H1 (cell line): ENCODE measurements around the gene SLC7A11. TPM values are rescaled to one million over a fixed set of nuclear protein-coding genes. Genes with fewer than 3 reads are reported as not detected.

Experiments
- CTCF ChIA-PET: fragments of 300-600 bp; sonication (Branson Sonifier 250); formaldehyde crosslinking; loops from one replicate; lab custom pipeline; 2021; ENCODE audit not compliant: partially characterized antibody; lab: Charles Lee
- POLR2A ChIA-PET: fragments of 300-600 bp; sonication (Branson Sonifier 250); formaldehyde crosslinking; loops from one replicate; lab custom pipeline; 2021; ENCODE audit warnings: inconsistent platforms; ENCODE audit not compliant: partially characterized antibody; lab: Charles Lee
- DNase-seq, 2 experiments: peaks; one replicate each; pipeline versions ENCODE4 v3.0.0 to v3.0.0-alpha.2; 2010 to 2022; ENCODE audit warnings: low spot score in 2 of 2, low read depth in 1 of 2, mixed read lengths in 1 of 2
- FAIRE-seq: peaks from 2 replicates; lab custom pipeline; 2011; peaks lifted over from hg19 to GRCh38; lab: Jason Lieb, UNC
- H2AFZ ChIP-seq: 2 replicates; pipeline ENCODE4 v1.8.1; 2012; ENCODE audit warnings: low read length, inconsistent platforms
- H2AK5ac ChIP-seq: 2 replicates; pipeline ENCODE4 v1.6.1; 2013; ENCODE audit warnings: low read depth, low read length
- H2BK120ac ChIP-seq: replicated peaks from 2 replicates; pipeline ENCODE3; 2013; ENCODE audit warnings: low read depth, low read length, inconsistent platforms
- H2BK12ac ChIP-seq: 2 replicates; pipeline ENCODE4 v1.6.1; 2013; ENCODE audit warnings: low read depth, low read length
- H2BK15ac ChIP-seq: 2 replicates; pipeline ENCODE4 v1.6.1; 2013; ENCODE audit warnings: low read length
- H2BK20ac ChIP-seq: 2 replicates; pipeline ENCODE4 v1.6.1; 2013; ENCODE audit warnings: low read length
- H2BK5ac ChIP-seq: 2 replicates; pipeline ENCODE4 v1.6.1; 2013; ENCODE audit warnings: low read depth, low read length
- H3K14ac ChIP-seq: 2 replicates; pipeline ENCODE4 v1.6.1; 2013; ENCODE audit warnings: inconsistent platforms; ENCODE audit not compliant: insufficient read length
- H3K18ac ChIP-seq: 2 replicates; pipeline ENCODE4 v1.6.1; 2013; ENCODE audit warnings: low read length; ENCODE audit errors: extremely low read depth
- H3K23ac ChIP-seq: 2 replicates; pipeline ENCODE4 v1.6.1; 2013; ENCODE audit warnings: inconsistent platforms; ENCODE audit not compliant: insufficient read length
- H3K23me2 ChIP-seq: 2 replicates; pipeline ENCODE4 v1.6.1; 2013; ENCODE audit warnings: low read depth, low read length
- H3K27ac ChIP-seq: 2 replicates; pipeline ENCODE4 v1.6.1; 2011; ENCODE audit warnings: low read depth, low read length, inconsistent platforms
- H3K27me3 ChIP-seq, 4 experiments: replicated peaks in 1 of 4; 1 replicate in 1 of 4; 2 replicates in 3 of 4; pipeline versions ENCODE4 v1.6.1 to v1.8.1; 2011 to 2013; ENCODE audit warnings: low read length in 3 of 4, mild to moderate bottlenecking in 3 of 4, inconsistent platforms in 2 of 4, mixed read lengths in 2 of 4, moderate library complexity in 1 of 4; ENCODE audit not compliant: control insufficient read depth in 3 of 4, insufficient read depth in 3 of 4; ENCODE audit errors: extremely low read depth in 1 of 4
- H3K36me3 ChIP-seq, 4 experiments: 2 replicates each; pipeline versions ENCODE4 v1.6.1 to v1.8.1; 2011 to 2013; ENCODE audit warnings: mild to moderate bottlenecking in 4 of 4, low read length in 3 of 4, moderate library complexity in 2 of 4, control low read depth in 1 of 4, inconsistent platforms in 1 of 4; ENCODE audit not compliant: insufficient read depth in 4 of 4, control insufficient read depth in 2 of 4
- H3K4ac ChIP-seq: replicated peaks from 2 replicates; pipeline ENCODE3; 2013; ENCODE audit warnings: low read length, low read depth, mixed read lengths, inconsistent platforms; ENCODE audit not compliant: insufficient read length
- H3K4me1 ChIP-seq, 4 experiments: replicated peaks in 1 of 4; 1 replicate in 1 of 4; 2 replicates in 3 of 4; pipeline versions ENCODE4 v1.6.1 to v1.8.1; 2011 to 2013; ENCODE audit warnings: low read length in 3 of 4, inconsistent platforms in 2 of 4, mixed read lengths in 1 of 4; ENCODE audit not compliant: insufficient read depth in 4 of 4, control insufficient read depth in 3 of 4
- H3K4me2 ChIP-seq, 2 experiments: 2 replicates each; pipeline versions ENCODE4 v1.6.1 to v1.8.1; 2011 to 2013; ENCODE audit warnings: low read depth in 2 of 2, low read length in 2 of 2, control low read depth in 1 of 2, inconsistent platforms in 1 of 2, mild to moderate bottlenecking in 1 of 2; ENCODE audit not compliant: insufficient read depth in 1 of 2
- H3K4me3 ChIP-seq, 4 experiments: fragments of 200-600, 300-600 bp in 1 of 4; sonication (generic), shearing (Covaris generic), sonication (Bioruptor Twin) in 1 of 4; 2 replicates each; pipeline versions ENCODE4 v1.5.1 to v1.8.1; 2011 to 2016; ENCODE audit warnings: low read length in 4 of 4, low read depth in 3 of 4, control low read depth in 2 of 4, inconsistent platforms in 2 of 4, mild to moderate bottlenecking in 2 of 4, mixed read lengths in 1 of 4, moderate library complexity in 1 of 4; ENCODE audit not compliant: insufficient read depth in 2 of 4; ENCODE audit errors: extremely low read depth in 1 of 4
- H3K56ac ChIP-seq: replicated peaks from 2 replicates; pipeline ENCODE3; 2013; ENCODE audit warnings: low read depth, mild to moderate bottlenecking, mixed read lengths, low read length, inconsistent platforms; ENCODE audit not compliant: insufficient read length
- H3K79me1 ChIP-seq: 2 replicates; pipeline ENCODE4 v1.6.1; 2013; ENCODE audit warnings: low read depth, low read length, control low read depth
- H3K79me2 ChIP-seq, 2 experiments: 2 replicates each; pipeline versions ENCODE4 v1.6.1 to v1.8.1; 2012 to 2013; ENCODE audit warnings: low read length in 2 of 2, mild to moderate bottlenecking in 2 of 2, inconsistent platforms in 1 of 2; ENCODE audit not compliant: insufficient read depth in 2 of 2, control insufficient read depth in 1 of 2
- H3K9ac ChIP-seq, 4 experiments: replicated peaks in 1 of 4; 1 replicate in 1 of 4; 2 replicates in 3 of 4; pipeline versions ENCODE4 v1.6.1 to v1.8.1; 2011 to 2013; ENCODE audit warnings: low read depth in 3 of 4, low read length in 3 of 4, control low read depth in 2 of 4, mild to moderate bottlenecking in 2 of 4, moderate library complexity in 2 of 4, inconsistent platforms in 1 of 4; ENCODE audit errors: extremely low read depth in 1 of 4
- H3K9me3 ChIP-seq, 2 experiments: 2 replicates each; pipeline versions ENCODE4 v1.6.1 to v1.8.1; 2012 to 2013; ENCODE audit warnings: mild to moderate bottlenecking in 2 of 2, moderate library complexity in 2 of 2, control low read depth in 1 of 2, inconsistent platforms in 1 of 2, low read depth in 1 of 2, low read length in 1 of 2, mixed read lengths in 1 of 2; ENCODE audit not compliant: insufficient read depth in 2 of 2
- H4K20me1 ChIP-seq, 2 experiments: replicated peaks in 1 of 2; 2 replicates each; pipeline versions ENCODE3 to v1.8.1; 2011 to 2013; ENCODE audit warnings: inconsistent platforms in 2 of 2, low read length in 2 of 2, mild to moderate bottlenecking in 1 of 2; ENCODE audit not compliant: insufficient read depth in 2 of 2, control insufficient read depth in 1 of 2
- H4K5ac ChIP-seq: 2 replicates; pipeline ENCODE4 v1.6.1; 2013; ENCODE audit warnings: low read length, low read depth, mixed read lengths, inconsistent platforms; ENCODE audit not compliant: insufficient read length
- H4K8ac ChIP-seq: 2 replicates; pipeline ENCODE4 v1.8.0; 2013; ENCODE audit warnings: mild to moderate bottlenecking, moderate library complexity, low read length, inconsistent platforms; ENCODE audit not compliant: insufficient read depth; ENCODE audit errors: extremely low read depth
- H4K91ac ChIP-seq: replicated peaks from 2 replicates; pipeline ENCODE3; 2013; ENCODE audit warnings: low read length, mixed read lengths, inconsistent platforms; ENCODE audit not compliant: insufficient read length
- CHD1 ChIP-seq: IDR thresholded peaks from 2 replicates; pipeline ENCODE4 v1.6.1; 2012; ENCODE audit warnings: low read depth, low read length, improper control_type of control experiment
- FOSL1 ChIP-seq: IDR thresholded peaks from 2 replicates; pipeline ENCODE4 v1.6.1; 2011; ENCODE audit warnings: mild to moderate bottlenecking, low read depth, low read length, moderate library complexity; ENCODE audit not compliant: insufficient read depth
- GTF2F1 ChIP-seq: IDR thresholded peaks from 2 replicates; pipeline ENCODE4 v1.6.1; 2012; ENCODE audit warnings: low read depth, low read length, improper control_type of control experiment, borderline replicate concordance
- HDAC2 ChIP-seq, 2 experiments: fragments of 300-600 bp in 1 of 2; sonication (generic) in 1 of 2; IDR thresholded peaks; 2 replicates each; pipeline ENCODE4 v1.6.1; 2011 to 2012; ENCODE audit warnings: low read depth in 2 of 2, low read length in 2 of 2, mild to moderate bottlenecking in 2 of 2, moderate library complexity in 2 of 2, borderline replicate concordance in 1 of 2, inconsistent platforms in 1 of 2
- MAFK ChIP-seq: IDR thresholded peaks from 2 replicates; pipeline ENCODE4 v1.6.1; 2012; ENCODE audit warnings: low read depth, mild to moderate bottlenecking, improper control_type of control experiment, low read length
- NANOG ChIP-seq: IDR thresholded peaks from 2 replicates; pipeline ENCODE4 v1.6.1; 2011; ENCODE audit warnings: low read length, low read depth, mild to moderate bottlenecking, inconsistent platforms; ENCODE audit not compliant: insufficient read depth, poor library complexity, severe bottlenecking
- PHF8 ChIP-seq: fragments of 200-600 bp; sonication (generic); conservative IDR thresholded peaks from 2 replicates; pipeline ENCODE4 v1.7.1; 2012; ENCODE audit warnings: low read depth, mild to moderate bottlenecking, inconsistent platforms, low read length, moderate library complexity
- RXRA ChIP-seq: IDR thresholded peaks from 2 replicates; pipeline ENCODE4 v1.6.1; 2011; ENCODE audit warnings: low read depth, mild to moderate bottlenecking, low read length, moderate library complexity; ENCODE audit not compliant: insufficient read depth
- SAP30 ChIP-seq: fragments of 300-600 bp; sonication (generic); IDR thresholded peaks from 2 replicates; pipeline ENCODE4 v1.7.1; 2012; ENCODE audit warnings: low read length, moderate library complexity, mild to moderate bottlenecking, inconsistent platforms; ENCODE audit not compliant: insufficient read depth, insufficient replicate concordance
- TCF12 ChIP-seq: IDR thresholded peaks from 2 replicates; pipeline ENCODE4 v1.6.1; 2011; ENCODE audit warnings: low read depth, mild to moderate bottlenecking, low read length
- WGBS, 2 experiments: shearing (Covaris generic) in 1 of 2; methylation state at CpG; one replicate each; pipeline versions ENCODE4 v1.1.6 to v1.1.7; 2013 to 2015; ENCODE audit warnings: low lambda C conversion rate in 2 of 2, mixed read lengths in 2 of 2, inconsistent platforms in 1 of 2, low coverage in 1 of 2, missing lambda C conversion rate in 1 of 2; ENCODE audit not compliant: insufficient replicate concordance in 2 of 2, insufficient coverage in 1 of 2, insufficient read length in 1 of 2; ENCODE audit errors: extremely low coverage in 1 of 2, missing lambda C conversion rate in 1 of 2; 5-methylcytosine and 5-hydroxymethylcytosine counted together
- polyA plus RNA-seq, 7 experiments: library from polyadenylated mRNA; depleted of rRNA in 3 of 7; stranded (reverse) in 5 of 7; unstranded in 2 of 7; fragments of >200 nt in 5 of 7; fragments of 200-250 nt in 2 of 7; gene quantifications; 1 replicate in 5 of 7; 2 replicates in 1 of 7; 4 replicates in 1 of 7; pipeline versions ENCODE4 v1.2.1 to v1.2.3, GENCODE V29; 2011 to 2013; ENCODE audit warnings: missing spikeins in 2 of 7, mixed read lengths in 2 of 7
- total RNA-seq: library from RNA; stranded (reverse); fragmentation: NEBNext Ultra II Directional; extraction: Animal tissue kit (Norgen Biotek cat#: 25700); gene quantifications from 2 replicates; pipeline ENCODE4 v1.2.1, GENCODE V29; 2021
- TF ChIP-seq, protein P1 (sequence below): IDR thresholded peaks from 2 replicates; pipeline ENCODE4 v1.6.1; 2011; ENCODE audit warnings: low read depth, mild to moderate bottlenecking, low read length; ENCODE audit not compliant: insufficient read depth
- TF ChIP-seq, protein P2 (sequence below): IDR thresholded peaks from 2 replicates; pipeline ENCODE4 v1.6.1; 2012; ENCODE audit warnings: inconsistent platforms

The SLC7A11 gene
- total and polyA plus RNA-seq, 2 of the 8 experiments (the other 6 are each of a cell fraction or from before 2014, with no cell fraction given), result 6.6 to 17.0 TPM

DNA sequence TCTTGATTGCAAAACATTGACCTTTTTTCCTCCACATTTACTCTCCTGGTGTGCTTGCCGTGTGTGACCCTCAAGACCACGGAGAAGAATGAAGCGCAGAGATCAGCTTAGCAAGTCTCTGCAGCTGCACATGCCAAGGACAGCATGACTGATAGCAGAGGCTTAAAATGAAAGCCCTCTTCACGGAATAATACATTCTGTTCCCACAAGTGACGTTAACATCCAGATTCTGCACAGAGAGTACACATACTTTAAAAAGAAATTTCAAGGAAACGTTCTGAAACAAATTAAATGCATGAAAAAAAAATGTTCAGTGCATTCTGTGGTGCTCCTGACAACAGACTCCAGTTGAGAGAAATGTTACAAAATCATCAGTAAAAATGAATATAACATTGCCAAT is 60.9 kb downstream of the SLC7A11 start:
- WGBS, 2 experiments, result 89% methylated on average over 6 of the region's 6 CpGs; no CpG with 5 or more reads in 1 of the 2 experiments
- DNase-seq, result no peak
- H4K5ac ChIP-seq, result no peak overlapping the region
- TF ChIP-seq PHF8 (no peak), NANOG (no peak), RXRA (no peak), FOSL1 (no peak), GTF2F1 (no peak), HDAC2 (IDR thresholded peaks at IDR 0.05; ENCODE audit: borderline replicate concordance in 1 of 2, low read depth in 2 of 2, low read length in 2 of 2) (no peak), CHD1 (no peak), MAFK (no peak), TCF12 (no peak), SAP30 (no peak)
- TF ChIP-seq, protein P1, sequence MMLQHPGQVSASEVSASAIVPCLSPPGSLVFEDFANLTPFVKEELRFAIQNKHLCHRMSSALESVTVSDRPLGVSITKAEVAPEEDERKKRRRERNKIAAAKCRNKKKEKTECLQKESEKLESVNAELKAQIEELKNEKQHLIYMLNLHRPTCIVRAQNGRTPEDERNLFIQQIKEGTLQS, result no peak
- TF ChIP-seq, protein P2, sequence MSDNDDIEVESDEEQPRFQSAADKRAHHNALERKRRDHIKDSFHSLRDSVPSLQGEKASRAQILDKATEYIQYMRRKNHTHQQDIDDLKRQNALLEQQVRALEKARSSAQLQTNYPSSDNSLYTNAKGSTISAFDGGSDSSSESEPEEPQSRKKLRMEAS, result no peak

More for the DNA sequence above, 60.9 kb downstream of the SLC7A11 start:
- Histone ChIP-seq H2AK5ac (no peak overlapping the region), H3K9me3 (no peaks in the 10 kb centered on the region), H2BK12ac (no peak overlapping the region), H2BK5ac (no peak overlapping the region), H3K56ac (no peak overlapping the region), H3K27me3 (no peaks in the 10 kb centered on the region), H3K23me2 (no peaks in the 10 kb centered on the region), H3K36me3 (peaks cover 0 to 45% (median 12%) of the 10 kb centered on the region in 4 experiments; a peak in 6 of 8 replicates), H3K9ac (no peak overlapping the region), H3K4me2 (no peak overlapping the region), H2AFZ (no peak overlapping the region), H3K79me2 (no peaks in the 10 kb centered on the region), H3K4me1 (peaks cover 0 to 5% (median 4%) of the 10 kb centered on the region in 4 experiments; a peak in 2 of 7 replicates), H3K23ac (no peak overlapping the region), H4K20me1 (no peaks in the 10 kb centered on the region), H4K8ac (no peak overlapping the region), H2BK120ac (no peak overlapping the region), H2BK20ac (no peak overlapping the region), H3K14ac (no peak overlapping the region), H3K18ac (no peak overlapping the region), H3K4me3 (no peak overlapping the region), H3K79me1 (no peaks in the 10 kb centered on the region), H3K27ac (no peak overlapping the region), H4K91ac (no peak overlapping the region), H3K4ac (no peak overlapping the region), H2BK15ac (no peak overlapping the region)
- FAIRE-seq, result no peak
- ChIA-PET POLR2A (interaction anchor here (1.2 kb wide), 1 partner anchor 19 kb away, joined by 3 read pairs; no protein-coding TSS in a partner anchor), CTCF (interaction anchor here (1.0 to 8.0 kb wide), 8 partner anchors 8 to 361 kb away, joined by 3 to 82 read pairs (median 4); no protein-coding TSS in a partner anchor)
